Stimulated activated CD4-positive, alpha-beta T cell treated with anti-CD3 and anti-CD28 coated beads, Interleukin-2, amount 100 ng/mL, for 24 hours (primary cell): Measurements from ENCODE around the gene ARFGAP3.

ENCODE experiments used
- DNase-seq, 2 donors: peaks; one replicate each; pipeline ENCODE4 v3.0.0-alpha.2; 2020

Gene ARFGAP3

GRCh38 chr22:42856865-42857704 is at the start of gene ARFGAP3:
ARFGAP3 (minus strand) TSS chr22:42857273; CDS start chr22:42857182, 91 bp downstream.
- peak; percentile 95 to 96 for DNase-seq

DNA sequence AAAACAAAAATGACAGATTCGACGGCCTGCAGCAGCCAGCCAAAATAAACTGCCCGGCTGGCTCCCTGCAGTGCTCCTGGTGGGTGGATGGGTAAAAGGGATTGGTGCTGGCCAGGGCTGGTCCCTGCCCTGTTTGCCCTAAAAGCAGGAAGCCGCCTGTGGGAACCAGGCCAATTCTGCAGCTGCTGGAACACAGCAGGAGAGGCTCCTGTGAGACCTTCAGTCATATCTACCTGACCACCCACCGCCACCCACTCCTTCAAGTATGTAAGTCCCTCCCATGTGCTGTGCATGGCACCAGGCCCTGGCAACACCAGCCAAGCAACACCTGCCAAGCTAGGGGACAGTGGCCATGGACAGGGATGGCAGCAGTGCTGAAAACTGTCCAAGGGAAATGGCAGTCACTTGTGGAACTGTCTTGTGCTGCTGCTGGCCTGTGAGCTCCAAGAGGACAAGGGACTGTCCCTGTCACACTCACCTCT is 48.7 kb upstream of the ARFGAP3 start:
- DNase-seq, result no peak

- no peak for DNase-seq
These were observed 48.1 kb upstream of the ARFGAP3 start for GRCh38 chr22:42905217-42905616.

DNA sequence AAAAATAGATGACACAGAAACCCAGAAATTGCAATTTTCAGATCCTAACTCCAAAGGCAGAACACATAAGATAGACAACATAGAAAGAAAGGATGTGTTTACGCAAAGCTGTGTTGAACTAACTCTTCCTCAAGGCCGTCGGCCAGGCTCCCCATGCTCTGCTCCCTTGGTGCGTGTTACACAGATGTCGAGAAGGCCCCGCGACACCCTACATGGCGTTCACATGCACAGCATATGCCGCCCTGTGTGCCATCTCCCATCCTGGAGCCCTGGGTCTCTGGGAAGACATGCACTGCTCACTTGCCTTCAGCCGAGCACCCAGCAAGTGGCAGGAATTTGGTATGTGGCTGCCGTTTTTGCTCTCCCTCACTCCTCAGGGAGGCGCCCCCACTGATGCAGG is 47.0 kb upstream of the ARFGAP3 start:
- DNase-seq, result no peak

- DNase-seq, result no peak
These were observed 45.9 kb upstream of the ARFGAP3 start for GRCh38 chr22:42902875-42903510.

- DNase-seq, result no peak
These were observed 44.9 kb upstream of the ARFGAP3 start for GRCh38 chr22:42901790-42902508.

DNA sequence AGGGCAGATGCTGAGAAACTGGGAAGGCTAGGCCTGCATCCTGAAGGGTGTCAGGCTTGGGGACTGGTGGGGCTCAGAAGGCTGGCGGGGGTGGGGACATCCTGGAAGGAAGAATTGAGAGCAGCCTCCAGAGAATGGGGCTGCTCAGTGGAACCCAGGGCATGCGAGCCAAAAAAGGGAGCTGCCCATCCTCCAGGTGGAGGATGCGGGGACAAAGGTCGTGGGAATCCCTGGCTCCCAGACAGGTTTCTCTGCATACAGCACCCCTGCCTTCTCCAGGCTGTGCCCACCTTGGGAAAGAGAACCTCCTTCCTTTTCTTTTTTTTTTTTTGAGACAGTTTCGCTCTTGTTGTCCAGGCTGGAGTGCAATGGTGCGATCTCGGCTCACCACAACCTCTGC is 40.9 kb upstream of the ARFGAP3 start:
- DNase-seq, result no peak

DNA sequence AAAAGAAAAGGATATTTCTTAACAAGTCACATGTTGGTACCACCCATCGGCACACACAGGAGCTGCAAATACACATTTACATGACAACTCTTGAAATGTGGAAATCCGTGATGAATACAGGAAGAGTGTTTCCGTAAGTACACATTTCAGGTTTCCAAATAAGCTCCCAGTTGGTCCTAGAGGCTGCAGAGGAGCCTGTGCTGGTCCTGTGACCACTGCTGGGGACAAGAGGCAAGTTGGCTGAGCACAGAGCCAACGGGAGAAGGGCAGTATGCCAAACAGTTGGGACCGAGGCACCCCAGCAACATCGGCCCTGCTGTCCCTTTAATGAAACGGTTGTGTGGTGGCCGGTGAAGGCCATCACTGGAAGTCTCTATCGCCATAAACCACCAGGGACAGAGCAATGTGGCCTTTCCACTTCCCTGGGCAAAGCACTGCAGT is 38.5 kb upstream of the ARFGAP3 start:
- DNase-seq, result no peak

DNA sequence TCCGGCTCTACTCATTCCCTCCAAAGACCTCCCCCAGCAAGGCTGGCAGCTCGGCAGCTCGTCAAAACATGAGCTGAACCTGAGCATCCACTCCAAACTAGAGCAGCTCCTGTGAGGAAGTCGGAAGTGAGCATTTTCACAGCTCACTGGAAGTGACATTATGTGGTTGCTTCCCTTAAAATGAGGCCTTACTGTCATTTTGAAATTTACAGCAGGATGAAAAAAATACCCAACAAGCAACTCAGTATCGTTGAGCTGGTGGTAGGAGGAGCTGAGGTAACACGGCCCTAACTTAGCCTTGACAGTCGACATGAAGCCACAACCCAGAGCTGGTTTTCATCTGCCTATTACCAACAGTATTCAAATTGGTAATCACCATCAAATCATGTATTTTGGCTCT is 38.0 kb upstream of the ARFGAP3 start:
- DNase-seq, result peak in 1 of 2 donors; percentile 17

- no peak for DNase-seq
These were observed 36.5 kb upstream of the ARFGAP3 start for GRCh38 chr22:42893371-42894150.

DNA sequence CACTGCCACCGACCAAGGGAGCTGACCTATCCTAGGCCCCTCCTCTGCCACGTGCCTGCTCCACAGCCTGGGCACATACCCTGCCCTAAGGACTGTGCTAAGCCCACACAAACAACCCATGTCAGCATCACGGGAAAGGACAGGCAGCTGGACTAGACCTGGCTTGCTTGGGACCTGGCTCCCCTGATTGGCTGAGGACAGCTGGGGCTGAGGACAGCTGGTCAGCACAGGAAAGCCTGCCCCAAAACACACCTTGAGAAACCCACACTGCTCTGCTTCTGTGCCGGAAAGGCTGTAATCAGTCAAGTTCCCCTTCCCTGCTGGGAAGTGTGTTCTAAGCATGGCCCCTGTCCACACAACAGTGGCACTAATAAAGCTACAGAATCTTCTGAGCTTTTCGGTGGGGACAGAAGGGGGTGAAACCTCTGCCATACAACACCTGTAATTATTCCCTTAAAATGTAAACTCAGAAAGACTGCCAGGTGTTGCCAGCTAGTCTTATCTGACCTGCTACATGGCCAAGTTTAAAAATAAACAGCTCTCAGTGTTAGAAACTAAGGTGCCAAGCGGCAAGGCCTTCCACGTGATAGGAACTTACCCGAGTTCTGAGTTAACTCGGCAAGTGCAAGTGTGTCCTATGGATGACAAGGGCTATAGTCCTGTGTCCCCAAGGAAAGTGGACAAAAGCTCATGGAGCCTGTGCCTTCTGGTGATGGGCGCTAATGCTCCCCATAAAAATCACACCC is 35.7 kb upstream of the ARFGAP3 start:
- no peak for DNase-seq

GRCh38 chr22:42892156-42892555 is 35.1 kb upstream of the ARFGAP3 start:
- DNase-seq, result no peak

GRCh38 chr22:42891696-42892095 is 34.6 kb upstream of the ARFGAP3 start:
- DNase-seq, result no peak

DNA sequence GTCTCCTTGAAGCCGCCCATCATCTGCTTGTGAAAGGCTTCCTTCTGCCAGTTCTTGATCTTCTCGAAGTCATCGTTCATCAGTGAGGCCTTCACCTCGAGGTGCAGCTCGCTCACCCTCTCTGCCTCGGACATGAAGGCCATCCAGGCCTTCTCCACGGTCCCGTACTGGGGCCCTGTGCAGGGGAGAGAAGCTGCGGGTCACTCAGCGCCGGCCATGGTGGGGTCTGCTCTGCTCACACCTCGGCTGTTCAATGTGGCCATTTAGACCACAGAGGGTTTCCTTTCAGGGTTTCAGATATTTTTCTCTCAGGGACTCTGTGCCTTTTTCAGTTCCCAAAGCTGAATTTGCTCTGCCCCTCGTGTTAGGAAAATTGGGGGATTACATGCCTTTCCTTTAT is 33.9 kb upstream of the ARFGAP3 start:
- no peak for DNase-seq

- DNase-seq, result no peak
These were observed 32.2 kb upstream of the ARFGAP3 start for GRCh38 chr22:42889304-42889703.

DNA sequence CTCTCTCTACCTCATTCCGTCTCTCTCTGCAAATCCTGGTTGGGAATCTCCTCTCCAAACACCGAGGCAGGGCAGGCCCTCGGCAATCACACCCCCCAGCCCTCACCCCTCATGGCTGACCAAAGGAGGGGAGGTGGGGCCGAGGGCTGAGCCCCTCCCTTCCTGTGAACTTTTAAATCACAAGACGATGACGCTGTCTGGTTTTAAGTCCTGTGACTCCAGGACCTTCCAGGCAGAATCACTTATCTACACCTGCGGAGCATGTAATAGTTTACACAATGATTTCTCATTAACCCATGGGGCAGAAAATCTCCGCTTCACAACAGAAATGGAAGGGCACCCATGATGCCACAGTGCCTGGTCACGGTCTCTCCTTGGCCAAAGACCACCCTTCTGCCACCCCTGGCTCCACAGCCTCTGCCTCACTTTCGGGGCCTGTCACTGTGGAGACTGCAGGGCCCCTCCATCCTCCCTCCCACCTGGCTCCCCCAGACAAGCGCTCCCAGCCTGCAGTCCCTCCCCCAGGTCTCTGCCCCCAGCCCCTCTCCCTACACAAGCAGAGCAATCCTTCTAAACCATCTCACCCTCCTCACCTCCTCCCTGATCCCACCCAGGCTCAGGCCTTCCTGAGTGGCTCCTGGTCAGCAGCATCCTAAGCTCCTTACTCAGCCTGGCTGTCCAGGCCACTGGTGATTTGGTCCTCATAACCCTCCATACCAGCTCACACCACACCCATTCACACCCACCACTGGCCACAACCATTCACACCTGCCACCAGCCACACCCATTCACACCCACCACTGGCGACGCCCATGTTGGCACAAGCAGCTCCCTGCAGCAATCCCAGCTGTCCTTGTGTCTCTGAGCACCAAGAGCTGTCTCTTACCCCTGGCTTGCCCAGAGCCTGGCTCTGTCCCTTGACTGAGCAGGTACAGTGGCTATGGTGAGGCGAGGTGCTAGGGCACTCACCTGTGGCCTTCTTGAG is 30.7 kb upstream of the ARFGAP3 start:
- DNase-seq, result no peak

- DNase-seq, result no peak
These were observed 30.0 kb upstream of the ARFGAP3 start for GRCh38 chr22:42887120-42887519.

- DNase-seq, result no peak
These were observed 28.4 kb upstream of the ARFGAP3 start for GRCh38 chr22:42885446-42885845.

- no peak for DNase-seq
These were observed 27.7 kb upstream of the ARFGAP3 start for GRCh38 chr22:42884616-42885375.

- no peak for DNase-seq
These were observed 26.9 kb upstream of the ARFGAP3 start for GRCh38 chr22:42883970-42884369.
